HT1080 (cell line): ENCODE results near the gene SRRM3. TPM values are rescaled to one million over a fixed set of nuclear protein-coding genes. Genes with fewer than 3 reads are reported as not detected.
"Not testable (repeated sequence)": the region's sequence is repeated elsewhere in the genome, so short reads cannot be mapped to it uniquely, and the experiment has no call there.

Source experiments
- DNase-seq: peaks from one replicate; pipeline ENCODE4 v3.0.0-alpha.2; 2015; ENCODE audit warnings: low read depth
- total RNA-seq: library from RNA; depleted of rRNA; stranded (reverse); fragments of >200 nt; shearing (Covaris generic); gene quantifications from 2 replicates; pipeline ENCODE4 v1.2.3, GENCODE V29; 2014

Gene SRRM3
- total RNA-seq, 1 experiment from 2014 or later = 1.4 TPM

GRCh38 chr7:76286842-76287403, 85.2 kb downstream of the SRRM3 start:
- no peak for DNase-seq

- not testable (repeated sequence) for DNase-seq
Measured at GRCh38 chr7:76290847-76291350, 89.2 kb downstream of the SRRM3 start.

GRCh38 chr7:76291351-76292212, 89.9 kb downstream of the SRRM3 start:
- DNase-seq = peak; percentile 100

GRCh38 chr7:76292213-76292573, 90.5 kb downstream of the SRRM3 start:
- DNase-seq = no peak

GRCh38 chr7:76292911-76293310, 91.2 kb downstream of the SRRM3 start:
- not testable (repeated sequence) for DNase-seq

- DNase-seq = no peak
Measured at GRCh38 chr7:76293407-76293901, 91.8 kb downstream of the SRRM3 start.

GRCh38 chr7:76294344-76295024, 92.8 kb downstream of the SRRM3 start:
- peak; percentile 92 for DNase-seq

GRCh38 chr7:76296743-76297740, 95.3 kb downstream of the SRRM3 start:
- DNase-seq = peak; percentile 32

GRCh38 chr7:76300166-76300731, 98.6 kb downstream of the SRRM3 start:
- peak; percentile 56 for DNase-seq

GRCh38 chr7:76301000-76301399, 99.3 kb downstream of the SRRM3 start:
- no peak for DNase-seq

- DNase-seq = no peak
Measured at GRCh38 chr7:76302347-76303201, 100.9 kb downstream of the SRRM3 start, which contains the start of gene HSPB1. Gene HSPB1, plus strand, starts transcription at chr7:76302673. Its CDS starts 40 bp downstream, at chr7:76302713.

GRCh38 chr7:76303202-76304147, 101.8 kb downstream of the SRRM3 start:
- DNase-seq = no peak

- no peak for DNase-seq
Measured at GRCh38 chr7:76304888-76305375, 103.2 kb downstream of the SRRM3 start.

- not testable (repeated sequence) for DNase-seq
Measured at GRCh38 chr7:76308874-76309273, 107.2 kb downstream of the SRRM3 start.

GRCh38 chr7:76309341-76310101, 107.8 kb downstream of the SRRM3 start:
- DNase-seq = not testable (repeated sequence)

- no peak for DNase-seq
Measured at GRCh38 chr7:76310102-76310957, 108.6 kb downstream of the SRRM3 start.
